ENCODE measurements around the gene BRSK1. TPM values are rescaled to one million over a fixed set of nuclear protein-coding genes. Genes with fewer than 3 reads are reported as not detected.
A peak's percentile ranks its signal among the peaks of the same experiment; 100 is the strongest.

The BRSK1 gene
- total RNA-seq (2013; cell fraction: nucleolus; rRNA removed): 2.4 TPM in 1 of 2 replicates, not detected in the other
- total RNA-seq (2014; rRNA removed): 0.23 TPM in 1 of 2 replicates, not detected in the other
- total RNA-seq (2014; rRNA removed; fragmentation: Illumina TruSeq; extraction: Trizol): not detected in 2 replicates
- 0.33 and 0.53 TPM in 2 replicates for total RNA-seq (2021)
- not detected for polyA plus RNA-seq (2011; ENCODE audit: low read depth)
- 0.43 and 0.76 TPM in 2 replicates for polyA plus RNA-seq (2011; rRNA removed)
- 0.67 and 0.70 TPM in 2 replicates for polyA plus RNA-seq (2011; cell fraction: cytosol; rRNA removed)
- 6.2 and 6.7 TPM in 2 replicates for polyA plus RNA-seq (2011; cell fraction: nucleus; rRNA removed)
- polyA plus RNA-seq (2012): 0.67 and 0.88 TPM in 2 replicates
- 0.03 TPM in 1 of 2 replicates, not detected in the other for polyA plus RNA-seq (2014; fragmentation: Illumina TruSeq; extraction: Trizol)
- not detected for polyA plus RNA-seq (2014; fragmentation: Nextera tagmentation; extraction: Ambion mirVana)
- 0.26 TPM in 1 of 2 replicates, not detected in the other for polyA plus RNA-seq (2014; rRNA removed)
- under 1 TPM in 1 of 2 experiments, not detected in 1; 0.25 TPM for polyA plus RNA-seq (2016; fragmentation: Nextera tagmentation; extraction: Ambion mirVana)
- polyA minus RNA-seq (2011; rRNA and poly(A)+ RNA removed): 0.37 and 0.62 TPM in 2 replicates
- polyA minus RNA-seq (2011; cell fraction: cytosol; rRNA and poly(A)+ RNA removed): not detected in 2 replicates
- polyA minus RNA-seq (2011; cell fraction: nucleus; rRNA and poly(A)+ RNA removed): 1.6 and 1.9 TPM in 2 replicates
- percentile 29 among the genes with signal in this experiment for Bru-seq, nascent RNA
- BruChase-seq, experiment 1, labeled RNA remaining after a 6-hour chase: percentile 20 among the genes with signal in this experiment
- BruChase-seq, experiment 2, labeled RNA remaining after a 2-hour chase: percentile 16 among the genes with signal in this experiment
- long read RNA-seq, experiment 1: 0 reads
- long read RNA-seq, experiment 2: 0 reads

- Histone ChIP-seq H3K79me2 (ENCODE audit: control insufficient read depth, insufficient read depth, low read length) (no peaks in the 10 kb centered on the region; the same call in 1 of the 2 replicates), H3K4me2 (ENCODE audit: control insufficient read depth, insufficient read depth) (no peak within 1 kb of the TSS), H2AFZ (ENCODE audit: control insufficient read depth, low read depth, low read length) (no peak within 1 kb of the TSS), H4K20me1 (ENCODE audit: control insufficient read depth, insufficient read depth) (no peaks in the 10 kb centered on the region), H3K9ac (ENCODE audit: control insufficient read depth, insufficient read depth, low read length) (no peak within 1 kb of the TSS), H3K27me3 (replicated peaks in 1 of 2; ENCODE audit: control insufficient read depth in 2 of 2, insufficient read depth in 2 of 2, low read length in 1 of 2) (no peaks in the 10 kb centered on the region; a peak in 1 of 4 replicates), H3K4me1 (ENCODE audit: control insufficient read depth, insufficient read depth, low read length) (peaks cover 17% of the 10 kb centered on the region), H3K27ac (ENCODE audit: control insufficient read depth, insufficient read depth) (no peak within 1 kb of the TSS), H3K4me3 (no peak within 1 kb of the TSS), H3K36me3 (ENCODE audit: control insufficient read depth in 2 of 2, insufficient read depth in 2 of 2, low read length in 1 of 2) (no peaks in the 10 kb centered on the region), H3K9me3 (replicated peaks; ENCODE audit: control insufficient read depth, insufficient read depth, low read length) (no peaks in the 10 kb centered on the region)
- DNase-seq (ENCODE audit: low read depth, low spot score) (no peak), FAIRE-seq (no peak), ATAC-seq (no peak)
- CTCF ChIA-PET: interaction anchor here (4.6 kb wide), 1 partner anchor 18 kb away, joined by 14 read pairs; no protein-coding TSS in a partner anchor
- POLR2A ChIA-PET: interaction anchor here (1.1 kb wide), 1 partner anchor 11 kb away, joined by 3 read pairs; no protein-coding TSS in a partner anchor
- no TSS peak for BruUV-seq (replicated peaks)
- no peak for TF ChIP-seq IRF4 (IDR thresholded peaks at IDR 0.05; ENCODE audit: low read depth, low read length)
- no peak for TF ChIP-seq EGR1 (IDR thresholded peaks at IDR 0.05; ENCODE audit: borderline replicate concordance in 1 of 2, low read depth in 2 of 2, low read length in 2 of 2)
- TF ChIP-seq IKZF2 (IDR thresholded peaks at IDR 0.05): no peak
- no peak for TF ChIP-seq STAT3 (IDR thresholded peaks at IDR 0.05; ENCODE audit: low read depth, low read length)
- no peak for TF ChIP-seq SIX5 (IDR thresholded peaks at IDR 0.05; ENCODE audit: low read depth, low read length, severe bottlenecking)
- no peak for TF ChIP-seq SIN3A (IDR thresholded peaks at IDR 0.05; ENCODE audit: low read depth, low read length)
- TF ChIP-seq ZZZ3 (IDR thresholded peaks at IDR 0.05; ENCODE audit: control insufficient read depth, insufficient read length, low read depth): no peak
- no peak for TF ChIP-seq SMARCA5 (IDR thresholded peaks at IDR 0.05)
- no peak for TF ChIP-seq RAD21 (IDR thresholded peaks at IDR 0.05; ENCODE audit: insufficient read depth, low read depth, low read length)
- no peak for TF ChIP-seq BRCA1 (IDR thresholded peaks at IDR 0.05; ENCODE audit: low read depth, low read length)
- TF ChIP-seq BCLAF1 (IDR thresholded peaks at IDR 0.05): no peak
- intact Hi-C loops (cut with micrococcal nuclease; ENCODE audit: unreplicated experiment) (no loop called here), in situ Hi-C loops (cut with MboI) (no loop called here)
- 5% methylated on average over 2 of the region's 44 CpGs for WGBS (ENCODE audit: insufficient coverage, insufficient replicate concordance, low lambda C conversion rate, missing lambda C conversion rate)
- RAD21 ChIA-PET (ENCODE audit: unreplicated experiment): no interaction called here
- SMC1A ChIA-PET (ENCODE audit: uncharacterized antibody, unreplicated experiment): no interaction called here
These were observed at the start of gene BRSK1 for GRCh38 chr19:55283548-55284377. Gene BRSK1 (plus strand): TSS chr19:55283997. CDS start chr19:55284443, 446 bp downstream.
